Sigmoid colon (tissue), 7 donors: ENCODE measurements around the gene PYGM. TPM values are rescaled to one million over a fixed set of nuclear protein-coding genes. Genes with fewer than 3 reads are reported as not detected.

Experiments
- DNase-seq: peaks from one replicate; pipeline ENCODE4 v3.0.0-alpha.2; 2019
- H3K27ac ChIP-seq, 4 donors: fragments of 200-600 bp; sonication (generic); one replicate each; pipeline ENCODE4 v1.5.1; 2016 to 2019; ENCODE audit warnings: mild to moderate bottlenecking in 1 of 4
- H3K27me3 ChIP-seq, 3 donors: fragments of 200-600 bp; sonication (generic); one replicate each; pipeline ENCODE4 v1.5.1; 2019; ENCODE audit warnings: mild to moderate bottlenecking in 1 of 3
- H3K36me3 ChIP-seq, 4 donors: fragments of 200-600 bp; sonication (generic); one replicate each; pipeline ENCODE4 v1.5.1; 2016 to 2019
- H3K4me1 ChIP-seq, 4 donors: fragments of 200-600 bp; sonication (generic); one replicate each; pipeline ENCODE4 v1.5.1; 2017 to 2019
- H3K4me3 ChIP-seq, 4 donors: fragments of 200-600 bp; sonication (generic); one replicate each; pipeline ENCODE4 v1.5.1; 2017 to 2019; ENCODE audit warnings: mild to moderate bottlenecking in 2 of 4, moderate library complexity in 1 of 4
- H3K9me3 ChIP-seq, 4 donors: fragments of 200-600 bp in 3 of 4; sonication (generic) in 3 of 4; one replicate each; pipeline versions ENCODE4 v1.5.1 to v1.6.1; 2013 to 2019
- CTCF ChIP-seq, 4 experiments: fragments of 450-650 bp in 3 of 4; fragments of 200-600 bp in 1 of 4; IDR thresholded peaks; one replicate each; pipeline ENCODE4 v1.5.1; 2016 to 2019; ENCODE audit warnings: antibody characterized with exemption in 4 of 4, mild to moderate bottlenecking in 3 of 4, moderate library complexity in 2 of 4
- EP300 ChIP-seq, 4 donors: sonication (generic); formaldehyde crosslinking; IDR thresholded peaks; one replicate each; pipeline ENCODE4 v1.6.1; 2017; ENCODE audit warnings: antibody characterized with exemption in 4 of 4
- POLR2A ChIP-seq, 2 donors: fragments of 450-650 bp; IDR thresholded peaks; one replicate each; pipeline ENCODE4 v1.6.1; 2016; ENCODE audit warnings: antibody characterized with exemption in 2 of 2, mild to moderate bottlenecking in 2 of 2, moderate library complexity in 2 of 2
- POLR2AphosphoS5 ChIP-seq, 4 donors: sonication (generic); formaldehyde crosslinking; IDR thresholded peaks; one replicate each; pipeline ENCODE4 v1.6.1; 2017; ENCODE audit warnings: antibody characterized with exemption in 4 of 4
- WGBS, 2 donors: extraction: QIAGEN DNeasy Blood & Tissue Kit; methylation state at CpG; one replicate each; pipeline ENCODE4 v1.1.7; 2013; 5-methylcytosine and 5-hydroxymethylcytosine counted together
- intact Hi-C: fragments of 100-400 bp; cut with DNase I; formaldehyde crosslinking; loops from one replicate; pipeline ENCODE4 v1.15.1; 2023
- polyA plus RNA-seq, 3 donors: library from polyadenylated mRNA; stranded (reverse); fragments of 200-250 nt; gene quantifications; one replicate each; pipeline ENCODE4 v1.2.3, GENCODE V29; 2013
- total RNA-seq, 4 donors: library from RNA; depleted of rRNA; stranded (reverse); fragments of >200 nt; gene quantifications; one replicate each; pipeline ENCODE4 v1.1.0, GENCODE V29; 2016
- donor health status: healthy with polysubstance abuse.
- donor health status: Bipolar disorder and iron deficiency.
- donor health status: healthy.

Gene PYGM
- total and polyA plus RNA-seq, 7 donors: 0.23 to 42.1 (median 10.5) TPM

- no peak overlapping the region for H3K27ac ChIP-seq
- H3K4me1 ChIP-seq: peaks cover 0 to 21% (median 18%) of the 10 kb centered on the region in 4 donors
- TF ChIP-seq EP300 (IDR thresholded peaks at IDR 0.05) (no peak), POLR2A (IDR thresholded peaks at IDR 0.05) (no peak), CTCF (IDR thresholded peaks at IDR 0.05) (no peak), POLR2AphosphoS5 (IDR thresholded peaks at IDR 0.05) (no peak)
- no peaks in the 10 kb centered on the region for H3K9me3 ChIP-seq
- DNase-seq: no peak
- peaks cover 51 to 100% (median 86%) of the 10 kb centered on the region in 3 donors for H3K27me3 ChIP-seq
- H3K4me3 ChIP-seq: peak overlapping the region in 1 of 4 donors; percentile 9
- intact Hi-C loops: no loop called here
- WGBS, 2 donors: 6 to 10% methylated on average over 39 of the region's 39 CpGs
- H3K36me3 ChIP-seq: no peaks in the 10 kb centered on the region
Observed at GRCh38 chr11:64713781-64714363, 45.9 kb downstream of the PYGM start.

- intact Hi-C loops: no loop called here
- no peak for DNase-seq
- H3K4me1 ChIP-seq: peaks cover 0 to 21% (median 18%) of the 10 kb centered on the region in 4 donors
- H3K27me3 ChIP-seq: peaks cover 51 to 100% (median 82%) of the 10 kb centered on the region in 3 donors
- no peaks in the 10 kb centered on the region for H3K9me3 ChIP-seq
- no peaks in the 10 kb centered on the region for H3K36me3 ChIP-seq
- TF ChIP-seq EP300 (IDR thresholded peaks at IDR 0.05) (no peak), CTCF (IDR thresholded peaks at IDR 0.05) (no peak), POLR2AphosphoS5 (IDR thresholded peaks at IDR 0.05) (no peak), POLR2A (IDR thresholded peaks at IDR 0.05) (no peak)
- no peak overlapping the region for H3K27ac ChIP-seq
- peak overlapping the region in 1 of 4 donors; percentile 9 for H3K4me3 ChIP-seq
- 2 to 5% methylated on average over 111 of the region's 111 CpGs for WGBS, 2 donors
Observed at GRCh38 chr11:64713016-64713707, 46.6 kb downstream of the PYGM start.

GRCh38 chr11:64712430-64713015 lies 47.3 kb downstream of the PYGM start:
- Histone ChIP-seq H3K9me3 (no peaks in the 10 kb centered on the region), H3K27me3 (peaks cover 53 to 100% (median 76%) of the 10 kb centered on the region in 3 donors), H3K36me3 (no peaks in the 10 kb centered on the region), H3K4me1 (peaks cover 0 to 21% (median 18%) of the 10 kb centered on the region in 4 donors), H3K4me3 (no peak overlapping the region), H3K27ac (no peak overlapping the region)
- TF ChIP-seq CTCF (IDR thresholded peaks at IDR 0.05): no peak
- no peak for TF ChIP-seq POLR2A (IDR thresholded peaks at IDR 0.05)
- TF ChIP-seq POLR2AphosphoS5 (IDR thresholded peaks at IDR 0.05): no peak
- no peak for TF ChIP-seq EP300 (IDR thresholded peaks at IDR 0.05)
- intact Hi-C loops: no loop called here
- no peak for DNase-seq
- WGBS, 2 donors: 8 to 10% methylated on average over 45 of the region's 45 CpGs

- no peaks in the 10 kb centered on the region for H3K36me3 ChIP-seq
- H3K4me3 ChIP-seq: no peak overlapping the region
- no peaks in the 10 kb centered on the region for H3K9me3 ChIP-seq
- intact Hi-C loops: no loop called here
- peaks cover 55 to 98% (median 70%) of the 10 kb centered on the region in 3 donors for H3K27me3 ChIP-seq
- H3K4me1 ChIP-seq: peaks cover 0 to 21% (median 18%) of the 10 kb centered on the region in 4 donors
- WGBS, 2 donors: 40 to 48% methylated on average over 19 of the region's 19 CpGs
- H3K27ac ChIP-seq: no peak overlapping the region
- no peak for DNase-seq
- no peak for TF ChIP-seq POLR2A (IDR thresholded peaks at IDR 0.05)
- TF ChIP-seq CTCF (IDR thresholded peaks at IDR 0.05): no peak
- no peak for TF ChIP-seq EP300 (IDR thresholded peaks at IDR 0.05)
- no peak for TF ChIP-seq POLR2AphosphoS5 (IDR thresholded peaks at IDR 0.05)
Observed at GRCh38 chr11:64711956-64712362, 47.8 kb downstream of the PYGM start.
